Loucy (cell line): ENCODE data around the gene ULBP1.
"Not testable (repeated sequence)": the region's sequence is repeated elsewhere in the genome, so short reads cannot be mapped to it uniquely, and the experiment has no call there.

Source experiments
- H2AFZ ChIP-seq: fragments of 200-600 bp; sonication (generic); 2 replicates; pipeline ENCODE4 v1.6.0; 2016; ENCODE audit warnings: antibody characterized with exemption, mild to moderate bottlenecking, low read length, moderate library complexity
- H3F3A ChIP-seq: fragments of 200-600 bp; 2 replicates; pipeline ENCODE4 v1.6.0; 2016; ENCODE audit warnings: antibody characterized with exemption, low read depth, mild to moderate bottlenecking
- H3K27me3 ChIP-seq: fragments of 200-600 bp; sonication (generic); 2 replicates; pipeline ENCODE4 v1.6.1; 2014; ENCODE audit warnings: low read length, mild to moderate bottlenecking; ENCODE audit not compliant: insufficient read depth, poor library complexity, severe bottlenecking
- H3K36me3 ChIP-seq: fragments of 200-600 bp; sonication (generic); 2 replicates; pipeline ENCODE4 v1.6.1; 2016; ENCODE audit warnings: low read length; ENCODE audit not compliant: insufficient read depth
- H3K4me1 ChIP-seq: fragments of 200-600 bp; sonication (generic); 2 replicates; pipeline ENCODE4 v1.5.1; 2014; ENCODE audit warnings: low read length, mild to moderate bottlenecking; ENCODE audit not compliant: insufficient read depth, poor library complexity, severe bottlenecking
- H3K4me2 ChIP-seq: fragments of 200-600 bp; sonication (generic); 2 replicates; pipeline ENCODE4 v1.6.0; 2014; ENCODE audit warnings: antibody characterized with exemption, low read length, low read depth, mild to moderate bottlenecking; ENCODE audit not compliant: poor library complexity, severe bottlenecking
- H3K4me3 ChIP-seq: fragments of 200-600 bp; sonication (generic); 2 replicates; pipeline ENCODE4 v1.5.1; 2014; ENCODE audit warnings: low read length, mild to moderate bottlenecking, mixed read lengths; ENCODE audit not compliant: poor library complexity, severe bottlenecking
- H3K79me2 ChIP-seq: fragments of 200-600 bp; sonication (generic); 2 replicates; pipeline ENCODE4 v1.6.1; 2014; ENCODE audit warnings: low read length; ENCODE audit not compliant: insufficient read depth
- H3K9ac ChIP-seq: fragments of 200-600 bp; sonication (generic); 2 replicates; pipeline ENCODE4 v1.6.0; 2014; ENCODE audit warnings: mild to moderate bottlenecking, low read depth, low read length, moderate library complexity; ENCODE audit not compliant: poor library complexity, severe bottlenecking
- H3K9me2 ChIP-seq: fragments of 200-600 bp; sonication (generic); replicated peaks from 2 replicates; pipeline ENCODE4 v1.6.1; 2016; ENCODE audit warnings: low read depth, low read length, mixed read lengths
- H3K9me3 ChIP-seq: fragments of 200-600 bp; sonication (generic); 2 replicates; pipeline ENCODE4 v1.6.1; 2014; ENCODE audit warnings: mild to moderate bottlenecking, antibody characterized with exemption, low read length, low read depth; ENCODE audit not compliant: insufficient read depth
- H4K20me1 ChIP-seq: fragments of 200-600 bp; sonication (generic); 2 replicates; pipeline ENCODE4 v1.6.0; 2014; ENCODE audit warnings: antibody characterized with exemption, low read length, mild to moderate bottlenecking; ENCODE audit not compliant: insufficient read depth, poor library complexity, severe bottlenecking
- CTCF ChIP-seq: fragments of 200-600 bp; sonication (generic); conservative IDR thresholded peaks from 2 replicates; pipeline ENCODE4 v1.5.1; 2014; ENCODE audit warnings: mild to moderate bottlenecking, antibody characterized with exemption, low read length
- EZH2phosphoT487 ChIP-seq: fragments of 200-600 bp; IDR thresholded peaks from 2 replicates; pipeline ENCODE4 v1.6.1; 2018; ENCODE audit warnings: antibody characterized with exemption, mild to moderate bottlenecking, moderate library complexity, borderline replicate concordance

ULBP1 gene

DNA sequence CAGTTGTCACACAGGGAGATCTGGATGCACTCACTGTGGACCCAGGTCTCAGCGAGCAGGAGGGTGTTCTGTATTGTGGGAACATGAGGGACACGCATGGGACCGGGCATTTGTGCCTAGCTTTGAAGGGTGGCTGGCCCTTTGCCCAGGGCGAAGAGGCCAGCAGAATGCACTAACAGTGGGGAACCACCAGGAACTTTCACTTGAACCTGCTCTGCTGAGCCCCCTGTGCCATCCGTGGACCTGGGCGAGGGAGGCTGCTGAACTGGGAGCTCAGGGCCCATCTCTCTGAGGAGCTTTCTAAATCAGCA is 23.1 kb upstream of the ULBP1 start:
- H3K9me3 ChIP-seq: no peaks in the 10 kb centered on the region
- H3K9ac ChIP-seq: no peak overlapping the region
- no peaks in the 10 kb centered on the region for H3K27me3 ChIP-seq
- H3K4me2 ChIP-seq: no peak overlapping the region
- TF ChIP-seq CTCF: no peak
- no peak for TF ChIP-seq EZH2phosphoT487
- H3F3A ChIP-seq: no peaks in the 10 kb centered on the region
- peaks cover 7% of the 10 kb centered on the region; the same call in 1 of the 2 replicates for H3K79me2 ChIP-seq
- peaks cover 4% of the 10 kb centered on the region for H3K4me1 ChIP-seq
- H3K9me2 ChIP-seq: no peaks in the 10 kb centered on the region
- no peak overlapping the region for H3K4me3 ChIP-seq
- H2AFZ ChIP-seq: no peak overlapping the region
- no peaks in the 10 kb centered on the region for H3K36me3 ChIP-seq
- H4K20me1 ChIP-seq: no peaks in the 10 kb centered on the region

DNA sequence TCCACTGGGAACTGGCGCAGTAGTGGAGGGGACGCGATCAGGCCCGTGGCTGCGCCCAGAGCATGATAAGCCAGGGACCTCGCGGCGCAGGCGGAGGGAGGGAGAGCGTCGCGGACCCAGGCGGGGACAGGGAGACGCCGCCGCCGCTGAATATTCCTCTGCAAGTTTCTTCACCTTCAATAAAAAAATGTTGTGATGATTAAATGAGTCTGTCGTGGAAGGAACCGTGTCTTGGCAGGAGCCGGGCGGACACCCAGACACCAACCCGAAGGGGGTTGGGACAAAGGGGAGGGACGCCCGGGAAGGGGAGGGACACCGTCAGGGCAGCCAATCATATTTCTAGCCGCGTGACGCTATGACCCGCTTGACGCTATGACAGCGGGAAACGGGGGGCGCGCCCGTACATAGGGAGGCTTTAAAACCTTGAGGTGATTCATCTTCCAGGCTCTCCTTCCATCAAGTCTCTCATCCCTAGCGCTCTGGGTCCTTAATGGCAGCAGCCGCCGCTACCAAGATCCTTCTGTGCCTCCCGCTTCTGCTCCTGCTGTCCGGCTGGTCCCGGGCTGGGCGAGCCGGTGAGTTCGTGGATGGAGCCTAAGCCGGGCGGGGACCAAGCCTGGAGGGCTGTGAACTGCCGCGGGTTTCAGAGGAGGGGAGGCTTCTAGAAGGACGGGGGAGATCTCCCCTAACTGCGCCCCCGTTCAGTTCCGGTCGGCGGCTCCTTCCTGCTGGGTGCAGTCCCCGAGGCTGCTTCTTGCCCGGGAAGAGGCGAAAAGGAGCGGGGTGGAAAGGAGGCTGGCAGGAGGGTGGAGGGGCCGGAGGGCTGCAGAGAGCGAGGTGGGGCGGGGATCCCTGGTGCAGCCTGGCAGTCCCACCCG is 21.9 kb upstream of the ULBP1 start, which contains the start of gene ULBP2:
Gene ULBP2 (plus strand): TSS at position 432 of the 878 bp plus-strand sequence. CDS start 59 bp downstream, at position 491.
- TF ChIP-seq CTCF (no peak), EZH2phosphoT487 (no peak)
- H3K4me3 ChIP-seq: peak within 1 kb of the TSS; percentile 91
- peaks cover 7% of the 10 kb centered on the region; the same call in 1 of the 2 replicates for H3K79me2 ChIP-seq
- no peaks in the 10 kb centered on the region for H3K27me3 ChIP-seq
- no peaks in the 10 kb centered on the region for H3K9me2 ChIP-seq
- peak within 1 kb of the TSS; percentile 89 for H2AFZ ChIP-seq
- no peaks in the 10 kb centered on the region for H3F3A ChIP-seq
- H3K4me2 ChIP-seq: peak within 1 kb of the TSS; percentile 80
- peaks cover 4% of the 10 kb centered on the region for H3K4me1 ChIP-seq
- H4K20me1 ChIP-seq: no peaks in the 10 kb centered on the region
- no peaks in the 10 kb centered on the region for H3K36me3 ChIP-seq
- H3K9me3 ChIP-seq: no peaks in the 10 kb centered on the region
- peak within 1 kb of the TSS; percentile 80 for H3K9ac ChIP-seq

GRCh38 chr6:149942461-149942829 is 21.3 kb upstream of the ULBP1 start:
- Histone ChIP-seq H3K9me2 (no peaks in the 10 kb centered on the region), H3K36me3 (no peaks in the 10 kb centered on the region), H2AFZ (peak overlapping the region; percentile 89), H3K79me2 (peaks cover 7% of the 10 kb centered on the region; the same call in 1 of the 2 replicates), H3K9me3 (no peaks in the 10 kb centered on the region), H3K9ac (peak overlapping the region; percentile 80), H3K27me3 (no peaks in the 10 kb centered on the region), H3F3A (no peaks in the 10 kb centered on the region), H4K20me1 (no peaks in the 10 kb centered on the region), H3K4me2 (peak overlapping the region; percentile 80), H3K4me1 (peaks cover 4% of the 10 kb centered on the region), H3K4me3 (peak overlapping the region; percentile 91)
- no peak for TF ChIP-seq EZH2phosphoT487
- no peak for TF ChIP-seq CTCF

DNA sequence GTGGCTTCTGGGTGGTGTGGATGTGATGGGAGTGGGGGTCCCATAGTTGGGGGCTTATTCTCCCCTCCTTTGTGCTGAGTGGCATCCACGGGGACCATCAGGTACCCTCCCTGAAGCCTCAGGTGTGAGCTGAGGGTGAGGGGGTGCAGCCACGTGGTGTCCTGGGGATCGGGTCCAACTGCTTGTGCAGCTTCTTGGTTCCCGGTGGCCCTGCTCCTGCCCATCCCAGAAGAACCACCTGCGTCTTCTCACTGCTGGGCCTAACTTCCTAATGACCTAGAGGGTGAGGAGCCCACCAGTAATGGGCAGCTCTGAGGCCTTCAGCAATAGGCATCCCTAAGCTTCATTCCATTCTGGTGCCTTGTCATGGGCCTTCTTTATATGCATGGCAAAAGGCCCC is 20.4 kb upstream of the ULBP1 start:
- H3K9me2 ChIP-seq, H2AFZ ChIP-seq, H3F3A ChIP-seq, H3K9ac ChIP-seq, H3K4me1 ChIP-seq, H4K20me1 ChIP-seq, H3K79me2 ChIP-seq, H3K27me3 ChIP-seq, H3K9me3 ChIP-seq, H3K36me3 ChIP-seq: not testable (repeated sequence)
- Histone ChIP-seq H3K4me2 (peak overlapping the region; percentile 80), H3K4me3 (peak overlapping the region; percentile 91)

GRCh38 chr6:149945276-149945675 is 18.5 kb upstream of the ULBP1 start:
- H2AFZ ChIP-seq, H3K4me3 ChIP-seq, H3K79me2 ChIP-seq, H4K20me1 ChIP-seq, H3K9me3 ChIP-seq, H3K9ac ChIP-seq, H3K4me1 ChIP-seq, H3K27me3 ChIP-seq, H3K4me2 ChIP-seq, H3K9me2 ChIP-seq, H3F3A ChIP-seq, H3K36me3 ChIP-seq: not testable (repeated sequence)
